Measurements from ENCODE around the gene TBC1D1. TPM values are rescaled to one million over a fixed set of nuclear protein-coding genes. Genes with fewer than 3 reads are reported as not detected.

Gene TBC1D1
- total RNA-seq, 4 donors from 2014 or later: 122 to 258 (median 139) TPM

DNA sequence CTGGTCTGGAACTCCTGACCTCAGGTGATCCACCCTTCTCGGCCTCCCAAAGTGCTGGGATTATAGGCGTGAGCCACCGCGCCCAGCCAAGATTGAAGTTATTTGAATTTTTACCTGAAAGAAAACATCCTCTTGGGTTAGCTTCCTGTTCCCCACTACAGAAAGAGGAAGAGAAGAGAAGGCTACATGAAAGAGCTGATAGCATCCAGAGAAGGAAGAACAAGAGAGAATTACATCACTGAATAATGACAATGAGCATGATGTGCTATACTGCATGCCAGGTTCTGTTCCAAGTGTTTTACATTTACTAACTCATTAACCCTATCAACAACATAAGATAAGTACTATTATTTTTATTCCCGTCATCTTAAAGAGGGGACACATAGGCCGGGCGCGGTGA is 11.5 kb upstream of the TBC1D1 start:
- no peak for DNase-seq
- intact Hi-C loops (cut with DNase I; ENCODE audit: low total_unique reads) (no loop called here), in situ Hi-C loops (cut with MboI; ENCODE audit: low pct_ligation_motif_present in 1 of 4, low pct_unique_long_range_greater_than_20kb in 1 of 4, low sequenced_read_pairs in 3 of 4) (loop anchor here in 2 of 4 donors (25.0 kb wide), 2 partner anchors 133 to 158 kb away; no protein-coding TSS in a partner anchor)
- no peak for TF ChIP-seq POLR2A (IDR thresholded peaks at IDR 0.05)
- TF ChIP-seq, protein P1, sequence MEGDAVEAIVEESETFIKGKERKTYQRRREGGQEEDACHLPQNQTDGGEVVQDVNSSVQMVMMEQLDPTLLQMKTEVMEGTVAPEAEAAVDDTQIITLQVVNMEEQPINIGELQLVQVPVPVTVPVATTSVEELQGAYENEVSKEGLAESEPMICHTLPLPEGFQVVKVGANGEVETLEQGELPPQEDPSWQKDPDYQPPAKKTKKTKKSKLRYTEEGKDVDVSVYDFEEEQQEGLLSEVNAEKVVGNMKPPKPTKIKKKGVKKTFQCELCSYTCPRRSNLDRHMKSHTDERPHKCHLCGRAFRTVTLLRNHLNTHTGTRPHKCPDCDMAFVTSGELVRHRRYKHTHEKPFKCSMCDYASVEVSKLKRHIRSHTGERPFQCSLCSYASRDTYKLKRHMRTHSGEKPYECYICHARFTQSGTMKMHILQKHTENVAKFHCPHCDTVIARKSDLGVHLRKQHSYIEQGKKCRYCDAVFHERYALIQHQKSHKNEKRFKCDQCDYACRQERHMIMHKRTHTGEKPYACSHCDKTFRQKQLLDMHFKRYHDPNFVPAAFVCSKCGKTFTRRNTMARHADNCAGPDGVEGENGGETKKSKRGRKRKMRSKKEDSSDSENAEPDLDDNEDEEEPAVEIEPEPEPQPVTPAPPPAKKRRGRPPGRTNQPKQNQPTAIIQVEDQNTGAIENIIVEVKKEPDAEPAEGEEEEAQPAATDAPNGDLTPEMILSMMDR (IDR thresholded peaks at IDR 0.05): no peak
- TF ChIP-seq POLR2AphosphoS5 (IDR thresholded peaks at IDR 0.05): no peak
- no peak for TF ChIP-seq EP300 (IDR thresholded peaks at IDR 0.05; ENCODE audit: low read depth)
- Histone ChIP-seq H3K27ac (peak overlapping the region in 3 of 4 donors; percentile 35 to 80 (median 73)), H3K9me3 (no peaks in the 10 kb centered on the region), H3K36me3 (no peaks in the 10 kb centered on the region), H3K4me3 (no peak overlapping the region), H3K4me1 (peaks cover 8 to 50% (median 32%) of the 10 kb centered on the region in 4 donors), H3K27me3 (no peaks in the 10 kb centered on the region)
- 53 to 69% methylated on average over 3 to 8 of the region's 8 CpGs for WGBS, 2 donors (ENCODE audit: low coverage in 1 of 2)

DNA sequence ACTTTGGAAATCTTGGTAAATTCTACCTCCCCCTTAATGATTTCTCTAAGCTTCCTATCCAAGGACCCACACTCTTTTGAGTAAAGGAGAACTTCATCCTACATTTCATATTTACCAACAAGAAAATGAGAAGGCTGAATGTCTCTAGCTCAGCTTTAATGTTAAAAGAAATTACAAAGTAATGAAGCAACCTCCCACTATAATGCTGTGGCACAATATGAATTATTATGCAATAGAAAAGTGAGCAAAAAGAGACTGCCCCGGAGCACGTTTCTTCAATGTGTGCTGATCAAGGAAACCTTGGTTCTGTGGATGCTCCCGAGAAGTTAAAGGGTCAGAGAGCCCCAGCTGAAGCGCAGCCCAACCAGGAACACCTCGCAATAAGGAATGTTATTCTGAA is 9.1 kb upstream of the TBC1D1 start:
- Histone ChIP-seq H3K27me3 (no peaks in the 10 kb centered on the region), H3K4me1 (peaks cover 8 to 36% (median 28%) of the 10 kb centered on the region in 4 donors), H3K4me3 (no peak overlapping the region), H3K9me3 (no peaks in the 10 kb centered on the region), H3K36me3 (no peaks in the 10 kb centered on the region), H3K27ac (peak overlapping the region in 3 of 4 donors; percentile 23 to 48 (median 29))
- in situ Hi-C loops (cut with MboI; ENCODE audit: low pct_ligation_motif_present in 1 of 4, low pct_unique_long_range_greater_than_20kb in 1 of 4, low sequenced_read_pairs in 3 of 4) (loop anchor here in 2 of 4 donors (25.0 kb wide), 2 partner anchors 130 to 155 kb away; no protein-coding TSS in a partner anchor), intact Hi-C loops (cut with DNase I; ENCODE audit: low total_unique reads) (no loop called here)
- TF ChIP-seq POLR2AphosphoS5 (IDR thresholded peaks at IDR 0.05): no peak
- no peak for TF ChIP-seq EP300 (IDR thresholded peaks at IDR 0.05; ENCODE audit: low read depth)
- TF ChIP-seq, protein P1 (IDR thresholded peaks at IDR 0.05): no peak
- no peak for TF ChIP-seq POLR2A (IDR thresholded peaks at IDR 0.05)
- no peak for DNase-seq
- WGBS, 2 donors (ENCODE audit: low coverage in 1 of 2): 79 to 80% methylated on average over 3 to 5 of the region's 5 CpGs

DNA sequence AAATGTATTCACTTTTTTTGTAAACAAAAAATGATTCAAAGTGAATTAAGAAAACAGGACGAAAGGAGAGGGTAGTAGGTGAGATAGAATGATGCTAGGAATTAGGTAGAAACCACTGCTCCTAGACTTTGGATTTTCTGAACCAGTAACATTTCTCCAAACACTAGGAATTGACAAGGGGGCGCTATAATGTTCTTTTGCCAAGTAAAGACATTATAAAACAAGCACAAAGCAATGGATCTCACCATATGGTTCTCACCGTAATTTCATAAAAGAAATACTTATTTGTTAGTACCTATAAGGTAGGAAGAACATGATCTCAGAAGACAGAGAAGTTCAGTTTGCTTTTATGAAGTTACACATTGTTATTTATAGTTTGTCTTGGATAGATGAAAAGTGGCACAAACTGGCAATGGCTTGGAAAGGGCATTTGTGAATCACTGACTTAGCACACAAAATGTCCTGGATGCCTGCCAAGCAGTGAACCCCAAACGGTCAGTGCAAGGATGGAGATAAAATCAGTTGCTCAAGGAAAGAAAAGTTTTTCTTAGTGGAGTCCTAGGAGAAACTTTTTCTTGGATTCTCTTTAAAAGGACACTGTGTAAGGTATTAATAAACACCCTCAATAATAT is 8.1 kb upstream of the TBC1D1 start:
- DNase-seq: no peak
- peak overlapping the region in 3 of 4 donors; percentile 3 to 48 (median 23) for H3K27ac ChIP-seq
- TF ChIP-seq EP300 (IDR thresholded peaks at IDR 0.05; ENCODE audit: low read depth) (no peak), POLR2AphosphoS5 (IDR thresholded peaks at IDR 0.05) (no peak), POLR2A (IDR thresholded peaks at IDR 0.05) (no peak)
- TF ChIP-seq, protein P1 (IDR thresholded peaks at IDR 0.05): no peak
- H3K27me3 ChIP-seq: no peaks in the 10 kb centered on the region
- WGBS, 2 donors (ENCODE audit: low coverage in 1 of 2): 53 to 66% methylated on average over 4 of the region's 4 CpGs
- H3K4me1 ChIP-seq: peaks cover 8 to 29% (median 22%) of the 10 kb centered on the region in 4 donors
- H3K4me3 ChIP-seq: no peak overlapping the region
- in situ Hi-C loops (cut with MboI; ENCODE audit: low pct_ligation_motif_present in 1 of 4, low pct_unique_long_range_greater_than_20kb in 1 of 4, low sequenced_read_pairs in 3 of 4) (loop anchor here in 2 of 4 donors (25.0 kb wide), 2 partner anchors 130 to 155 kb away; no protein-coding TSS in a partner anchor), intact Hi-C loops (cut with DNase I; ENCODE audit: low total_unique reads) (no loop called here)
- H3K36me3 ChIP-seq: no peaks in the 10 kb centered on the region
- no peaks in the 10 kb centered on the region for H3K9me3 ChIP-seq

DNA sequence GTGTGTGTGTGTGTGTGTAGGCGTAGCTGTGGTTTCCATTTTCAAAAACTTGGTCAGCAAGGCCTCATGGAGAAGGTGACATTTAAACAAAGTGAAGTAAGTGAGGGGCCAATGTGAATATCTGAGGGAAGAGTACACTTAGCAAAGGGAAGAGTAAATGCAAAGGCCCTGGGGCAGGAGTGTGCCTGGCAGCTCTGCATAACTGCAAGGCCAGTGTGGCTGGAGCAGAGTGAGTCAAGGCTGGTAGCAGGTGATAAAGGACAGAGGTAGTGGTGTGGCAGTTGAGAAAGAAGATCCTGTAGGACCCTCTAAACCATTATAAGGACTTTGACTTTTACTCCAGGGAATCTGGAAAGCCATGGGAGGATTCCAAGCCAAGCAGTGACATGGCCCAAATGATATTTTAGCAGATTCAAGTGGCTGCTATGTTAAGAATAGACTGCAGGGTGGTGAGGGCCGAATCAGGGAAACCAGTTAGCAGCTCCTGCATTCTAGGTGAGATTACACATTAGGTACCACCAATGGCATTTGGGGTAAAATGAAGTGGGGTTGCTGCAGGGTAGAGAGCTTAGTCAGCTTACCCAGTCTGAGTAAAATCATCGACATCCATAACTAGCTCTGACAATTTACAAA is 5.9 kb upstream of the TBC1D1 start:
- Histone ChIP-seq H3K4me1 (peaks cover 2 to 21% (median 13%) of the 10 kb centered on the region in 4 donors), H3K27ac (peak overlapping the region; percentile 66 to 93 (median 81)), H3K9me3 (no peaks in the 10 kb centered on the region), H3K4me3 (no peak overlapping the region), H3K36me3 (no peaks in the 10 kb centered on the region), H3K27me3 (no peaks in the 10 kb centered on the region)
- intact Hi-C loops (cut with DNase I; ENCODE audit: low total_unique reads): loop anchor here (5.0 kb wide), 1 partner anchor 142 kb away; no protein-coding TSS in a partner anchor
- in situ Hi-C loops (cut with MboI; ENCODE audit: low pct_ligation_motif_present in 1 of 4, low pct_unique_long_range_greater_than_20kb in 1 of 4, low sequenced_read_pairs in 3 of 4): loop anchor here in 2 of 4 donors (25.0 kb wide), 2 partner anchors 127 to 152 kb away; no protein-coding TSS in a partner anchor
- WGBS, 2 donors (ENCODE audit: low coverage in 1 of 2): 70% methylated on average over 2 to 3 of the region's 3 CpGs
- TF ChIP-seq EP300 (IDR thresholded peaks at IDR 0.05; ENCODE audit: low read depth) (no peak), POLR2AphosphoS5 (IDR thresholded peaks at IDR 0.05) (no peak), POLR2A (IDR thresholded peaks at IDR 0.05) (no peak)
- TF ChIP-seq, protein P1 (IDR thresholded peaks at IDR 0.05): peak in 1 of 5 experiments; percentile 37
- DNase-seq: no peak

All from transverse colon (tissue), 4 donors.